ENCODE data around the gene NOC4L.
"Not testable (repeated sequence)": the region's sequence is repeated elsewhere in the genome, so short reads cannot be mapped to it uniquely, and the experiment has no call there.

NOC4L gene

GRCh38 chr12:132131952-132132351 lies 12.3 kb upstream of the NOC4L start:
- TF ChIP-seq POLR2A (IDR thresholded peaks at IDR 0.05; ENCODE audit: low read length): no peak
- no peak for TF ChIP-seq GATA1 (IDR thresholded peaks at IDR 0.05; ENCODE audit: low read depth, low read length)

GRCh38 chr12:132132609-132133430 lies 11.4 kb upstream of the NOC4L start:
- TF ChIP-seq GATA1 (IDR thresholded peaks at IDR 0.05; ENCODE audit: low read depth, low read length) (no peak), POLR2A (IDR thresholded peaks at IDR 0.05; ENCODE audit: low read length) (no peak)
- DNase-seq: no peak

More at GRCh38 chr12:132131952-132132351, 12.3 kb upstream of the NOC4L start:
- DNase-seq: no peak

GRCh38 chr12:132133952-132134652 lies 10.2 kb upstream of the NOC4L start:
- DNase-seq: peak; percentile 33 to 53
- TF ChIP-seq POLR2A (IDR thresholded peaks at IDR 0.05; ENCODE audit: low read length) (no peak), GATA1 (IDR thresholded peaks at IDR 0.05; ENCODE audit: low read depth, low read length) (no peak)

GRCh38 chr12:132134653-132135183 lies 9.5 kb upstream of the NOC4L start:
- not testable (repeated sequence) for DNase-seq

GRCh38 chr12:132136226-132136625 lies 8.0 kb upstream of the NOC4L start:
- peak; percentile 11 to 46 for DNase-seq

GRCh38 chr12:132137483-132138125 lies 6.7 kb upstream of the NOC4L start:
- DNase-seq: no peak

GRCh38 chr12:132138941-132139871 lies 5.1 kb upstream of the NOC4L start:
- no peak for DNase-seq
- TF ChIP-seq GATA1 (IDR thresholded peaks at IDR 0.05; ENCODE audit: low read depth, low read length) (no peak), POLR2A (IDR thresholded peaks at IDR 0.05; ENCODE audit: low read length) (no peak)

More at GRCh38 chr12:132137483-132138125, 6.7 kb upstream of the NOC4L start:
- no peak for TF ChIP-seq GATA1 (IDR thresholded peaks at IDR 0.05; ENCODE audit: low read depth, low read length)
- no peak for TF ChIP-seq POLR2A (IDR thresholded peaks at IDR 0.05; ENCODE audit: low read length)

GRCh38 chr12:132139912-132140311 lies 4.3 kb upstream of the NOC4L start:
- DNase-seq: no peak
- TF ChIP-seq GATA1 (IDR thresholded peaks at IDR 0.05; ENCODE audit: low read depth, low read length) (no peak), POLR2A (IDR thresholded peaks at IDR 0.05; ENCODE audit: low read length) (no peak)

GRCh38 chr12:132140501-132140900 lies 3.8 kb upstream of the NOC4L start:
- TF ChIP-seq GATA1 (IDR thresholded peaks at IDR 0.05; ENCODE audit: low read depth, low read length): no peak
- TF ChIP-seq POLR2A (IDR thresholded peaks at IDR 0.05; ENCODE audit: low read length): no peak
- DNase-seq: no peak

- no peak for TF ChIP-seq GATA1 (IDR thresholded peaks at IDR 0.05; ENCODE audit: low read depth, low read length)
- no peak for TF ChIP-seq POLR2A (IDR thresholded peaks at IDR 0.05; ENCODE audit: low read length)
- no peak for DNase-seq
These were observed 3.1 kb upstream of the NOC4L start for GRCh38 chr12:132140918-132141841.

- TF ChIP-seq GATA1 (IDR thresholded peaks at IDR 0.05; ENCODE audit: low read depth, low read length) (no peak), POLR2A (IDR thresholded peaks at IDR 0.05; ENCODE audit: low read length) (no peak)
- no peak for DNase-seq
These were observed 2.1 kb upstream of the NOC4L start for GRCh38 chr12:132141976-132142678.
